ENCODE results near the gene ADCY2. TPM values are rescaled to one million over a fixed set of nuclear protein-coding genes. Genes with fewer than 3 reads are reported as not detected.
A peak's percentile ranks its signal among the peaks of the same experiment; 100 is the strongest.

The ADCY2 gene
- total RNA-seq, 1 donor from 2014 or later, result 0.95 TPM

- TF ChIP-seq, protein P1, sequence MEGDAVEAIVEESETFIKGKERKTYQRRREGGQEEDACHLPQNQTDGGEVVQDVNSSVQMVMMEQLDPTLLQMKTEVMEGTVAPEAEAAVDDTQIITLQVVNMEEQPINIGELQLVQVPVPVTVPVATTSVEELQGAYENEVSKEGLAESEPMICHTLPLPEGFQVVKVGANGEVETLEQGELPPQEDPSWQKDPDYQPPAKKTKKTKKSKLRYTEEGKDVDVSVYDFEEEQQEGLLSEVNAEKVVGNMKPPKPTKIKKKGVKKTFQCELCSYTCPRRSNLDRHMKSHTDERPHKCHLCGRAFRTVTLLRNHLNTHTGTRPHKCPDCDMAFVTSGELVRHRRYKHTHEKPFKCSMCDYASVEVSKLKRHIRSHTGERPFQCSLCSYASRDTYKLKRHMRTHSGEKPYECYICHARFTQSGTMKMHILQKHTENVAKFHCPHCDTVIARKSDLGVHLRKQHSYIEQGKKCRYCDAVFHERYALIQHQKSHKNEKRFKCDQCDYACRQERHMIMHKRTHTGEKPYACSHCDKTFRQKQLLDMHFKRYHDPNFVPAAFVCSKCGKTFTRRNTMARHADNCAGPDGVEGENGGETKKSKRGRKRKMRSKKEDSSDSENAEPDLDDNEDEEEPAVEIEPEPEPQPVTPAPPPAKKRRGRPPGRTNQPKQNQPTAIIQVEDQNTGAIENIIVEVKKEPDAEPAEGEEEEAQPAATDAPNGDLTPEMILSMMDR (IDR thresholded peaks at IDR 0.05), result no peak
- Mint-ChIP-seq H3K4me1 (ENCODE audit: low read depth) (peaks cover 10% of the 10 kb centered on the region), H3K27ac (ENCODE audit: unreplicated experiment) (no peak overlapping the region), H3K9me3 (ENCODE audit: low read depth) (no peaks in the 10 kb centered on the region), H3K4me3 (ENCODE audit: unreplicated experiment) (no peak overlapping the region), H3K27me3 (ENCODE audit: low read depth) (peaks cover 11% of the 10 kb centered on the region), H3K36me3 (ENCODE audit: low read depth) (no peaks in the 10 kb centered on the region)
- DNase-seq (ENCODE audit: low spot score), result no peak
Measured at GRCh38 chr5:7663808-7664207, 267.9 kb downstream of the ADCY2 start.

GRCh38 chr5:7664208-7664607, 268.3 kb downstream of the ADCY2 start:
- H3K4me3 Mint-ChIP-seq (ENCODE audit: unreplicated experiment), result no peak overlapping the region
- H3K36me3 Mint-ChIP-seq (ENCODE audit: low read depth), result no peaks in the 10 kb centered on the region
- H3K27ac Mint-ChIP-seq (ENCODE audit: unreplicated experiment), result no peak overlapping the region
- peaks cover 10% of the 10 kb centered on the region for H3K4me1 Mint-ChIP-seq (ENCODE audit: low read depth)
- DNase-seq (ENCODE audit: low spot score), result no peak
- H3K27me3 Mint-ChIP-seq (ENCODE audit: low read depth), result peaks cover 11% of the 10 kb centered on the region
- H3K9me3 Mint-ChIP-seq (ENCODE audit: low read depth), result no peaks in the 10 kb centered on the region
- TF ChIP-seq, protein P1 (IDR thresholded peaks at IDR 0.05), result no peak

DNA sequence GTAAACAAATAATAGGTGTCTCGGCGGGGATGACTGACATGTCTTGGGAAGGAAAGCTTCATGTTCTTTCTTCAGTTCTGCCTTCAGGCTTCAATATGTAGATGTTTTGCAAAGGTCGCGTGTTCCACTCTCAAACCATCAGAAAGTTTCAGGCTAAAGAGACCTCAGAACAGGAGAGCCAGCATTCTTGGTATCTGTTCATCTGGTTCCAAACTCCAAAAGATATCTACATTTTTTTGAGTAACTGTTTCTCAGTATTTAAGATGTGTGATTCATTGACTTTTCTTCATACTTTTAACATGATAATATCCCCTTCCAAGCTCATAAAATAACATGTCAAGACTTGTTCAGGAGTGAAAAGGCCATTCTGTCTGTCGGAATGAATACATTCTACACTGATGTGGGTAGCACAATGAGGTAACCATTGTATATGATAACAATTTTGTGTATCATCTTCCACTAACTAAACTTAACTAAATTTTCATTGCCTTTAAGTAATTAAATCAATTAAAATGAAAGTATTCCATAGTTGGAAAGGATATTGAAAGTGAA, 271.4 kb downstream of the ADCY2 start:
- Mint-ChIP-seq H3K4me1 (ENCODE audit: low read depth) (peaks cover 10% of the 10 kb centered on the region), H3K36me3 (ENCODE audit: low read depth) (no peaks in the 10 kb centered on the region), H3K27me3 (ENCODE audit: low read depth) (peaks cover 7% of the 10 kb centered on the region), H3K4me3 (ENCODE audit: unreplicated experiment) (no peak overlapping the region), H3K27ac (ENCODE audit: unreplicated experiment) (peak overlapping the region; percentile 52), H3K9me3 (ENCODE audit: low read depth) (no peaks in the 10 kb centered on the region)
- TF ChIP-seq, protein P1 (IDR thresholded peaks at IDR 0.05), result no peak
- no peak for DNase-seq (ENCODE audit: low spot score)

GRCh38 chr5:7668161-7668560, 272.2 kb downstream of the ADCY2 start:
- Mint-ChIP-seq H3K4me1 (ENCODE audit: low read depth) (peaks cover 10% of the 10 kb centered on the region), H3K27ac (ENCODE audit: unreplicated experiment) (no peak overlapping the region), H3K36me3 (ENCODE audit: low read depth) (no peaks in the 10 kb centered on the region), H3K9me3 (ENCODE audit: low read depth) (no peaks in the 10 kb centered on the region), H3K4me3 (ENCODE audit: unreplicated experiment) (no peak overlapping the region), H3K27me3 (ENCODE audit: low read depth) (peaks cover 5% of the 10 kb centered on the region)
- no peak for DNase-seq (ENCODE audit: low spot score)
- TF ChIP-seq, protein P1 (IDR thresholded peaks at IDR 0.05), result no peak

DNA sequence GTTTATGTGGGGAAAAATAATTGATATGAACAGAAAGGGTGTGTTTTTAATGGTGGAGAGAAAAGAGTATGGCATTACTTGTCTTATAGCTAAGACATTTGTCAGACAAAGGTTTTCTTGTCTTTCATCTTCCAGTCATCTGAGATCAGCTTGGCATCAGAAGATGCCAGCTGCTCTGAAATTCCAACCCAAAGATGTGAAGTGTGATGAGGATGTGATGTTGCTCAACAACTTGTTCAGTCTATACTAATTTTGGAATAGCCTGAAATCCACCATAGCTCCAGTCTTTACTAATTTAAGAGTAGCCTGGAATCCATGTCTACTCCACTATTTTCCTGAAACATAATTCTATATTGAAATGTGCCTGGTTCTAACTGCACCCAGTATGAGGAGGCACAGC, 272.7 kb downstream of the ADCY2 start:
- no peaks in the 10 kb centered on the region for H3K36me3 Mint-ChIP-seq (ENCODE audit: low read depth)
- TF ChIP-seq, protein P1 (IDR thresholded peaks at IDR 0.05), result no peak
- no peak overlapping the region for H3K27ac Mint-ChIP-seq (ENCODE audit: unreplicated experiment)
- H3K9me3 Mint-ChIP-seq (ENCODE audit: low read depth), result no peaks in the 10 kb centered on the region
- H3K4me3 Mint-ChIP-seq (ENCODE audit: unreplicated experiment), result no peak overlapping the region
- H3K27me3 Mint-ChIP-seq (ENCODE audit: low read depth), result peaks cover 5% of the 10 kb centered on the region
- DNase-seq (ENCODE audit: low spot score), result no peak
- H3K4me1 Mint-ChIP-seq (ENCODE audit: low read depth), result peaks cover 10% of the 10 kb centered on the region

All from chondrocyte (in vitro differentiated cells).